ENCODE measurements around the gene NKAIN4. TPM values are rescaled to one million over a fixed set of nuclear protein-coding genes. Genes with fewer than 3 reads are reported as not detected.
"Not testable (repeated sequence)": the region's sequence is repeated elsewhere in the genome, so short reads cannot be mapped to it uniquely, and the experiment has no call there.

NKAIN4 gene
- total and polyA plus RNA-seq, 2 donors from 2014 or later, result 29.7 to 107 TPM

- H3K4me1 ChIP-seq (ENCODE audit: control insufficient read depth in 2 of 3, insufficient read depth in 2 of 3, low read depth in 1 of 3, low read length in 3 of 3), result no peaks in the 10 kb centered on the region
- H3K27me3 ChIP-seq (ENCODE audit: control insufficient read depth, insufficient read depth, low read length), result no peaks in the 10 kb centered on the region
- H3K27ac ChIP-seq (ENCODE audit: low read depth in 2 of 2, low read length in 2 of 2), result no peak overlapping the region
- no peak for FAIRE-seq
- intact Hi-C loops (cut with DNase I), result no loop called here
- no peaks in the 10 kb centered on the region for H3K36me3 ChIP-seq (ENCODE audit: control insufficient read depth in 2 of 3, insufficient read depth in 3 of 3, low read length in 3 of 3)
- DNase-seq, result peak in 4 of 5 donors; percentile 48 to 74 (median 55)
- no peak overlapping the region for H3K9ac ChIP-seq (ENCODE audit: low read length in 3 of 3)
- TF ChIP-seq CTCF (IDR thresholded peaks at IDR 0.05; ENCODE audit: borderline replicate concordance, extremely low read depth, insufficient read depth), result peak; percentile 68
- H3K4me3 ChIP-seq (ENCODE audit: low read length in 3 of 3), result no peak overlapping the region
- no peaks in the 10 kb centered on the region for H3K9me3 ChIP-seq (ENCODE audit: control insufficient read depth in 2 of 3, insufficient read depth in 1 of 3, low read length in 3 of 3)
Observed at GRCh38 chr20:63223121-63223825, 31.0 kb downstream of the NKAIN4 start.

DNA sequence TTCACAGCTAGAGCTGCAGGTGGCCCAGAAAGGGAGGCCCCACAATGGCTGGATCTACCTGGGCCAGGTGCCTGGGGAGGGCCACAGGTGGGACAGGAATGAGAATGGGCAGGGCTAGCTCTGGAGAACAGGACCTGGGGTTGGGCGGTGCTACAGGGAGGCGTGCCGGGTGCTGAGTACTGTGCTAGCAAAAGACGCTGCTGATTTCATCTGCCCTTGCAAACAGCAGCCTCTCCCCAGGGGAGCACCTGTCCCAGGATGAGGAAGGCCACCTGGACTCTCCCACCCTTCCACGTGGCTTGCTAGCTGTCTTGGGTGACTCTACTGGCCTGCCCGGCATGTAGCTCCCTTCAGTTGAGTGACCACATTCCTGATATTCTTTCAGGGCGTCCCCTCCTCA is 31.7 kb downstream of the NKAIN4 start:
- Histone ChIP-seq H3K36me3 (ENCODE audit: control insufficient read depth in 2 of 3, insufficient read depth in 3 of 3, low read length in 3 of 3) (no peaks in the 10 kb centered on the region), H3K9me3 (ENCODE audit: control insufficient read depth in 2 of 3, insufficient read depth in 1 of 3, low read length in 3 of 3) (no peaks in the 10 kb centered on the region), H3K4me3 (ENCODE audit: low read length in 3 of 3) (no peak overlapping the region), H3K4me1 (ENCODE audit: control insufficient read depth in 2 of 3, insufficient read depth in 2 of 3, low read depth in 1 of 3, low read length in 3 of 3) (no peaks in the 10 kb centered on the region), H3K9ac (ENCODE audit: low read length in 3 of 3) (no peak overlapping the region), H3K27ac (ENCODE audit: low read depth in 2 of 2, low read length in 2 of 2) (no peak overlapping the region), H3K27me3 (ENCODE audit: control insufficient read depth, insufficient read depth, low read length) (no peaks in the 10 kb centered on the region)
- DNase-seq, result peak in 1 of 5 donors; percentile 68
- intact Hi-C loops (cut with DNase I), result no loop called here
- no peak for TF ChIP-seq CTCF (IDR thresholded peaks at IDR 0.05; ENCODE audit: borderline replicate concordance, extremely low read depth, insufficient read depth)
- no peak for FAIRE-seq

DNA sequence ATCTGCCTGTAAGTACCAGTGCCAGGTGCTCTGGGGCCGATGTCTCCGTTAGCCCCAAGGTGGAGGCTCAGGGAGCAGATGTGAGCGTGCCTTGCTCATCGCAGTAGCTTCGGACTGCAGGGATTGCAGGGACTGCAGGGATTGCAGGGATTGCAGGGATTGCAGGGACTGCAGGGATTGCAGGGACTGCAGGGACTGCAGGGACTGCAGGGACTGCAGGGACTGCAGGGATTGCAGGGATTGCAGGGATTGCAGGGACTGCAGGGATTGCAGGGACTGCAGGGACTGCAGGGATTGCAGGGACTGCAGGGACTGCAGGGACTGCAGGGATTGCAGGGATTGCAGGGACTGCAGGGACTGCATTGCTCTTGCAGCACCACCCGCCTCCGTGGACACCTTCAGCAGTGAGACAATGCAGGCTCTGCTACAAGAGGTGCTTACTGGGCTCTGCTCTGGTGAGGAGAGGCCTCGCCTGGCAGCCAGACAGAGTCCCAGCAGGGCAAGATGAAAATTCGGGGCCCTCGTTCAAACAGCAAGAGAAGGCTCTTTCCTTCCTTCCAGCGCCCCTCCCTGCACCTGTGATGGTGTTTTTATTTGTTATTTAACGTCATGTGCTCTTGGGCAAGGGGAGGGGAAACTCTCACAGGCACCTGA is 32.7 kb downstream of the NKAIN4 start:
- intact Hi-C loops (cut with DNase I); H3K9me3 ChIP-seq (ENCODE audit: control insufficient read depth in 2 of 3, insufficient read depth in 1 of 3, low read length in 3 of 3); H3K36me3 ChIP-seq (ENCODE audit: control insufficient read depth in 2 of 3, insufficient read depth in 3 of 3, low read length in 3 of 3); H3K4me1 ChIP-seq (ENCODE audit: control insufficient read depth in 2 of 3, insufficient read depth in 2 of 3, low read depth in 1 of 3, low read length in 3 of 3); H3K4me3 ChIP-seq (ENCODE audit: low read length in 3 of 3); H3K27me3 ChIP-seq (ENCODE audit: control insufficient read depth, insufficient read depth, low read length); H3K9ac ChIP-seq (ENCODE audit: low read length in 3 of 3); H3K27ac ChIP-seq (ENCODE audit: low read depth in 2 of 2, low read length in 2 of 2); FAIRE-seq: not testable (repeated sequence)
- peak in 1 of 5 donors; percentile 21 for DNase-seq

DNA sequence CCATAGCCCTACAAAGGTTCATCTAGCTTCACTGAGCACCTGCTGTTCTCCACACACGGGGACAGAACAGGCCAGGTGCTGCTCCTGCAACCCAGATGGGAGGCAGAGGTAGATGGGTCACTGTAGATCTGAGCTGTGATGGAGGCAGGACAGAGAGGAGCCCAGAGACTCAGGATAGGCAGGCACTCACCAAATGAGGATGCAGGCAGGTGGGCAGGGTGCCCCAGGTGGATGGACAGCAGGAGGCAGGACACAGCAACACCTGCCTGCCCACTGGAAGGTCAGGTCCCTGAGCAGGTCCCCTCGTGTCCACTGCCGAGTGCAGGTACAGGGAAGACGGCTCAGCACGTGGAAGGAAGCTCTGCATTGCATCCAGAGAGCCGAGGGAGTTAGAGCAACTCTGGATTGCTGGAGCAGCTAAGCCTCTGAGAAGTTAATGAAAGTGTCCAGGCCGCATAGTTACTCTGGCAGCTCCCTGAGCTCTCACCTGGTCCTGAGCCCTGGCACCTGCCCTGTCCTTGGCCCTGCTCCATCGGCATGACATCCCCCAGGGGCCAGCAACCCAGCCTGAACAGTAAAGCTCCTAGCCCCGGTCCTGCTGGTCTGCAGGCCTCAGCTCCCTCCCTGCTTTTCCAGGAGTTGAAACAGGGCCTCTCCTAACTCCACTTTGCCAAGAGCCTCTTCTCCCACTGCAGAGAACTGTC is 33.4 kb downstream of the NKAIN4 start:
- DNase-seq, result peak in 2 of 5 donors; percentile 34 to 41
- intact Hi-C loops (cut with DNase I), result no loop called here

More for the DNA sequence above, 33.4 kb downstream of the NKAIN4 start:
- FAIRE-seq, result no peak
- no peak overlapping the region for H3K4me3 ChIP-seq (ENCODE audit: low read length in 3 of 3)
- H3K9ac ChIP-seq (ENCODE audit: low read length in 3 of 3), result no peak overlapping the region
- H3K9me3 ChIP-seq (ENCODE audit: control insufficient read depth in 2 of 3, insufficient read depth in 1 of 3, low read length in 3 of 3), result no peaks in the 10 kb centered on the region
- no peak overlapping the region for H3K27ac ChIP-seq (ENCODE audit: low read depth in 2 of 2, low read length in 2 of 2)
- TF ChIP-seq CTCF (IDR thresholded peaks at IDR 0.05; ENCODE audit: borderline replicate concordance, extremely low read depth, insufficient read depth), result no peak
- H3K36me3 ChIP-seq (ENCODE audit: control insufficient read depth in 2 of 3, insufficient read depth in 3 of 3, low read length in 3 of 3), result no peaks in the 10 kb centered on the region
- peaks cover 0 to 7% (median 0%) of the 10 kb centered on the region in 3 donors for H3K4me1 ChIP-seq (ENCODE audit: control insufficient read depth in 2 of 3, insufficient read depth in 2 of 3, low read depth in 1 of 3, low read length in 3 of 3)
- H3K27me3 ChIP-seq (ENCODE audit: control insufficient read depth, insufficient read depth, low read length), result no peaks in the 10 kb centered on the region

Measured in kidney (tissue), 14 donors.